ENCODE data around the gene AGBL2. TPM values are rescaled to one million over a fixed set of nuclear protein-coding genes. Genes with fewer than 3 reads are reported as not detected.

The AGBL2 gene
- total and polyA plus RNA-seq, 4 donors, result 0.36 to 3.6 (median 2.4) TPM

- TF ChIP-seq REST (IDR thresholded peaks at IDR 0.05), result no peak
Observed at GRCh38 chr11:47726118-47726442, 10.9 kb upstream of the AGBL2 start (continued).

- peaks cover 9 to 18% (median 13%) of the 10 kb centered on the region in 4 donors for H3K36me3 ChIP-seq (ENCODE audit: control insufficient read depth in 4 of 4, insufficient read depth in 3 of 4, low read depth in 1 of 4, low read length in 3 of 4)
Observed at GRCh38 chr11:47725442-47726117, 10.4 kb upstream of the AGBL2 start.

GRCh38 chr11:47724041-47724729, 9.0 kb upstream of the AGBL2 start:
- Histone ChIP-seq H3K27me3 (ENCODE audit: control insufficient read depth in 4 of 4, insufficient read depth in 4 of 4, low read length in 3 of 4) (no peaks in the 10 kb centered on the region), H3K4me3 (ENCODE audit: low read depth in 1 of 3, low read length in 3 of 3) (no peak overlapping the region), H3K9ac (ENCODE audit: low read depth in 1 of 2, low read length in 2 of 2) (no peak overlapping the region), H3K27ac (ENCODE audit: low read depth in 1 of 2, low read length in 2 of 2) (peak overlapping the region; percentile 88 to 97), H3K4me1 (ENCODE audit: control insufficient read depth in 4 of 4, insufficient read depth in 4 of 4, low read length in 3 of 4) (peaks cover 9 to 49% (median 39%) of the 10 kb centered on the region in 4 donors), H3K9me3 (ENCODE audit: control insufficient read depth in 4 of 4, low read length in 3 of 4) (no peaks in the 10 kb centered on the region), H3K36me3 (ENCODE audit: control insufficient read depth in 4 of 4, insufficient read depth in 3 of 4, low read depth in 1 of 4, low read length in 3 of 4) (peaks cover 8 to 23% (median 14%) of the 10 kb centered on the region in 4 donors)
- DNase-seq (ENCODE audit: low spot score), result peak; percentile 49
- 37% methylated on average over 6 of the region's 6 CpGs for WGBS
- TF ChIP-seq JUND (IDR thresholded peaks at IDR 0.05) (peak; percentile 99 to 100), REST (IDR thresholded peaks at IDR 0.05) (peak; percentile 78), ZBTB33 (IDR thresholded peaks at IDR 0.05) (peak; percentile 85), MAX (IDR thresholded peaks at IDR 0.05) (peak; percentile 70), TAF1 (conservative IDR thresholded peaks at IDR 0.05) (no peak), YY1 (IDR thresholded peaks at IDR 0.05) (peak; percentile 95), FOXA2 (IDR thresholded peaks at IDR 0.05) (peak; percentile 68), HNF4G (IDR thresholded peaks at IDR 0.05) (peak; percentile 58), NR2F2 (IDR thresholded peaks at IDR 0.05) (peak; percentile 90), GABPA (IDR thresholded peaks at IDR 0.05 in 1 of 2, conservative IDR thresholded peaks at IDR 0.05 in 1 of 2) (peak in 1 of 2 donors; percentile 35), RXRA (IDR thresholded peaks at IDR 0.05) (peak; percentile 90 to 92)

More at GRCh38 chr11:47725442-47726117, 10.4 kb upstream of the AGBL2 start:
- DNase-seq (ENCODE audit: low spot score), result no peak
- no peaks in the 10 kb centered on the region for H3K9me3 ChIP-seq (ENCODE audit: control insufficient read depth in 4 of 4, low read length in 3 of 4)
- WGBS, result 36% methylated on average over 3 of the region's 3 CpGs
- H3K4me3 ChIP-seq (ENCODE audit: low read depth in 1 of 3, low read length in 3 of 3), result no peak overlapping the region
- peak overlapping the region; percentile 88 to 97 for H3K27ac ChIP-seq (ENCODE audit: low read depth in 1 of 2, low read length in 2 of 2)
- no peaks in the 10 kb centered on the region for H3K27me3 ChIP-seq (ENCODE audit: control insufficient read depth in 4 of 4, insufficient read depth in 4 of 4, low read length in 3 of 4)
- H3K9ac ChIP-seq (ENCODE audit: low read depth in 1 of 2, low read length in 2 of 2), result peak overlapping the region in 1 of 2 donors; percentile 33
- H3K4me1 ChIP-seq (ENCODE audit: control insufficient read depth in 4 of 4, insufficient read depth in 4 of 4, low read length in 3 of 4), result peaks cover 9 to 56% (median 44%) of the 10 kb centered on the region in 4 donors
- no peak for TF ChIP-seq HNF4G (IDR thresholded peaks at IDR 0.05)
- no peak for TF ChIP-seq MAX (IDR thresholded peaks at IDR 0.05)
- TF ChIP-seq NR2F2 (IDR thresholded peaks at IDR 0.05), result no peak
- TF ChIP-seq GABPA (IDR thresholded peaks at IDR 0.05 in 1 of 2, conservative IDR thresholded peaks at IDR 0.05 in 1 of 2), result no peak
- TF ChIP-seq ZBTB33 (IDR thresholded peaks at IDR 0.05), result no peak
- TF ChIP-seq HNF4A (conservative IDR thresholded peaks at IDR 0.05), result peak; percentile 47 to 50

Measured in liver (tissue), 9 donors.